Measurements from ENCODE around the gene DAD1.

GRCh38 chr14:22566845-22567244, 22.2 kb downstream of the DAD1 start:
- TF ChIP-seq CTCF (tag by site-specific recombination; IDR thresholded peaks at IDR 0.05) (no peak), ZNF18 (tag by site-specific recombination; IDR thresholded peaks at IDR 0.05) (no peak), ZBTB21 (tag by site-specific recombination; IDR thresholded peaks at IDR 0.05) (no peak), TCF7L2 (IDR thresholded peaks at IDR 0.05; ENCODE audit: borderline replicate concordance, low read depth, low read length) (no peak)
